Nephron (organoid): ENCODE measurements around the gene GPR153.
"Not testable (repeated sequence)": the region's sequence is repeated elsewhere in the genome, so short reads cannot be mapped to it uniquely, and the experiment has no call there.

Source experiments
- H3K27ac Mint-ChIP-seq, 3 experiments: 2 replicates each; pipeline ENCODE4 v1.8.0; 2020; ENCODE audit warnings: mixed read lengths in 3 of 3, mild to moderate bottlenecking in 2 of 3, moderate library complexity in 1 of 3
- H3K27me3 Mint-ChIP-seq: 2 replicates; pipeline ENCODE4 v1.8.0; 2021; ENCODE audit warnings: low read depth, mild to moderate bottlenecking, moderate library complexity, mixed read lengths
- H3K36me3 Mint-ChIP-seq: 2 replicates; pipeline ENCODE4 v1.8.0; 2020; ENCODE audit warnings: low read depth, mixed read lengths
- H3K4me1 Mint-ChIP-seq: 2 replicates; pipeline ENCODE4 v1.8.0; 2020; ENCODE audit warnings: mixed read lengths
- H3K4me3 Mint-ChIP-seq, 3 experiments: 2 replicates each; pipeline ENCODE4 v1.8.0; 2020; ENCODE audit warnings: mild to moderate bottlenecking in 3 of 3, mixed read lengths in 3 of 3, moderate library complexity in 2 of 3
- H3K9me3 Mint-ChIP-seq: 2 replicates; pipeline ENCODE4 v1.8.0; 2020; ENCODE audit warnings: mixed read lengths
- TF ChIP-seq, protein P1 (sequence below), 3 experiments: fragments of 200-600 bp; sonication (generic); IDR thresholded peaks; one replicate each; pipeline ENCODE4 v1.5.0; 2021; ENCODE audit warnings: antibody characterized with exemption in 3 of 3; ENCODE audit not compliant: unreplicated experiment in 3 of 3

GPR153 gene

GRCh38 chr1:6222636-6223035 is 38.3 kb downstream of the GPR153 start:
- H3K36me3 Mint-ChIP-seq: peaks cover 47% of the 10 kb centered on the region
- no peak overlapping the region for H3K27ac Mint-ChIP-seq
- TF ChIP-seq, protein P1, sequence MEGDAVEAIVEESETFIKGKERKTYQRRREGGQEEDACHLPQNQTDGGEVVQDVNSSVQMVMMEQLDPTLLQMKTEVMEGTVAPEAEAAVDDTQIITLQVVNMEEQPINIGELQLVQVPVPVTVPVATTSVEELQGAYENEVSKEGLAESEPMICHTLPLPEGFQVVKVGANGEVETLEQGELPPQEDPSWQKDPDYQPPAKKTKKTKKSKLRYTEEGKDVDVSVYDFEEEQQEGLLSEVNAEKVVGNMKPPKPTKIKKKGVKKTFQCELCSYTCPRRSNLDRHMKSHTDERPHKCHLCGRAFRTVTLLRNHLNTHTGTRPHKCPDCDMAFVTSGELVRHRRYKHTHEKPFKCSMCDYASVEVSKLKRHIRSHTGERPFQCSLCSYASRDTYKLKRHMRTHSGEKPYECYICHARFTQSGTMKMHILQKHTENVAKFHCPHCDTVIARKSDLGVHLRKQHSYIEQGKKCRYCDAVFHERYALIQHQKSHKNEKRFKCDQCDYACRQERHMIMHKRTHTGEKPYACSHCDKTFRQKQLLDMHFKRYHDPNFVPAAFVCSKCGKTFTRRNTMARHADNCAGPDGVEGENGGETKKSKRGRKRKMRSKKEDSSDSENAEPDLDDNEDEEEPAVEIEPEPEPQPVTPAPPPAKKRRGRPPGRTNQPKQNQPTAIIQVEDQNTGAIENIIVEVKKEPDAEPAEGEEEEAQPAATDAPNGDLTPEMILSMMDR (IDR thresholded peaks at IDR 0.05; ENCODE audit: unreplicated experiment in 3 of 3): no peak

DNA sequence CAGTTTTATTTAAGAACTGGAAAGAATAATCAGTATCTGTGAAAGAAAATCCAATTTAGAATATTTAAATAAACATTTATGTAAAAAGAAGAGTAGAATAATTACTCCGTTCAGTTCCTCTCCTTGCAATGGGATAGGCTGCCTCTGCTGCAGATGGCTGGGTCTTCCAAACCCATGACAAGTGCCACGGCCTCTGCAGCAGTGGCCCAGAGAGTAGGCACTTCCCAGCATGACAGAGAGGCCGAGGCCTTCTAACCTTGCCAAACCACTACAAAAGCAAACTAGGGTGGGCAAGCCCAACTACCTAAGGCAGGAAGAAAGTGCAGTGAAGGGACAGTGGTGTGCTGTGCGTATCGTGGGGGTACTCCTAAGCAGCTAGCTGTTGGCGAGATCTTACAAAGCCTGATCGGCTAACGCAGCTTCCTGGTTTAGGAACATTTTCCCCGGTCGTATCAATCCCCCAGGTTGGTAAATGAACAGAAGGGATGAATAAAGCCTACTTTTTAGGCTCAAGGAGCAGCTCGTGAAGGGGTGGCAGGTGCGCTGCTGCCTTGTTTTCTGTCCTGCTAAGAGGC is 39.6 kb downstream of the GPR153 start:
- H3K27ac Mint-ChIP-seq: no peak overlapping the region
- no peak overlapping the region for H3K4me3 Mint-ChIP-seq
- peaks cover 3% of the 10 kb centered on the region for H3K27me3 Mint-ChIP-seq
- H3K4me1 Mint-ChIP-seq: peaks cover 13% of the 10 kb centered on the region
- TF ChIP-seq, protein P1 (IDR thresholded peaks at IDR 0.05; ENCODE audit: unreplicated experiment in 3 of 3): no peak
- no peaks in the 10 kb centered on the region for H3K9me3 Mint-ChIP-seq
- H3K36me3 Mint-ChIP-seq: peaks cover 45% of the 10 kb centered on the region

More at GRCh38 chr1:6222636-6223035, 38.3 kb downstream of the GPR153 start:
- H3K4me1 Mint-ChIP-seq: peaks cover 13% of the 10 kb centered on the region
- peaks cover under 1% of the 10 kb centered on the region for H3K27me3 Mint-ChIP-seq
- H3K9me3 Mint-ChIP-seq: no peaks in the 10 kb centered on the region
- H3K4me3 Mint-ChIP-seq: no peak overlapping the region

DNA sequence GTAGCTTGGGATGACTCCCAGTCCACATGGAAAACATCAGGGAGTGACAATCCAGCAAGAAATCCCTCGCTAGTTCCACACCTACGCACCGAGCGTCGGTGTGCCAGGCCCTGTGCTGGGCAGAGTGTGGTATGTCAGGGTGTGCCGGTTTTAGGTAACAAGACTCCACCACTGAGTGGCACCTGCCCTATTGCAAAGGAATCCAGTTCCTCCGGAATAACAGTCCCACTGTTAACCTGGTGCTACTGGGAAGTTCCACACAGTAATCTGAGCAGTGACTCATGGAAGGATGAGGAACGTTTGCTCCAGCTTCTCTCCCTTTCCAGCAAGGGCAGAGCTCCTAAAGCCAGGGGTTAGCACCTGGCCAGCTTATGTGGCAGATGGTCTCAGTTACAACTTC is 40.7 kb downstream of the GPR153 start:
- Mint-ChIP-seq H3K36me3 (peaks cover 43% of the 10 kb centered on the region), H3K9me3 (no peaks in the 10 kb centered on the region), H3K4me1 (peaks cover 13% of the 10 kb centered on the region), H3K27ac (no peak overlapping the region), H3K4me3 (no peak overlapping the region), H3K27me3 (peaks cover 3% of the 10 kb centered on the region)
- TF ChIP-seq, protein P1 (IDR thresholded peaks at IDR 0.05; ENCODE audit: unreplicated experiment in 3 of 3): no peak

GRCh38 chr1:6219641-6220040 is 41.3 kb downstream of the GPR153 start:
- H3K4me3 Mint-ChIP-seq, H3K27me3 Mint-ChIP-seq, H3K27ac Mint-ChIP-seq, H3K9me3 Mint-ChIP-seq: not testable (repeated sequence)
- H3K4me1 Mint-ChIP-seq: peaks cover 13% of the 10 kb centered on the region
- peaks cover 38% of the 10 kb centered on the region for H3K36me3 Mint-ChIP-seq

GRCh38 chr1:6218375-6219164 is 42.3 kb downstream of the GPR153 start:
- peaks cover 33% of the 10 kb centered on the region for H3K36me3 Mint-ChIP-seq
- H3K27me3 Mint-ChIP-seq: peaks cover 3% of the 10 kb centered on the region
- H3K9me3 Mint-ChIP-seq: no peaks in the 10 kb centered on the region
- TF ChIP-seq, protein P1 (IDR thresholded peaks at IDR 0.05; ENCODE audit: unreplicated experiment in 3 of 3): no peak
- H3K27ac Mint-ChIP-seq: peak overlapping the region; percentile 44 to 93 (median 83)
- peaks cover 13% of the 10 kb centered on the region for H3K4me1 Mint-ChIP-seq
- no peak overlapping the region for H3K4me3 Mint-ChIP-seq

- H3K4me1 Mint-ChIP-seq: no peaks in the 10 kb centered on the region
- TF ChIP-seq, protein P1 (IDR thresholded peaks at IDR 0.05; ENCODE audit: unreplicated experiment in 3 of 3): no peak
- H3K27me3 Mint-ChIP-seq: peaks cover 3% of the 10 kb centered on the region
- H3K36me3 Mint-ChIP-seq: peaks cover 34% of the 10 kb centered on the region
- H3K4me3 Mint-ChIP-seq: peak overlapping the region in 1 of 3 experiments; percentile 27
- no peaks in the 10 kb centered on the region for H3K9me3 Mint-ChIP-seq
- H3K27ac Mint-ChIP-seq: peak overlapping the region in 1 of 3 experiments; percentile 10
Measured at GRCh38 chr1:6212193-6212959, 48.5 kb downstream of the GPR153 start.
